ENCODE data around the gene AIFM3.

AIFM3 gene

GRCh38 chr22:21009638-21010425 is 42.8 kb downstream of the AIFM3 start:
- peak in 2 of 4 experiments; percentile 18 to 38 for DNase-seq

- DNase-seq, result no peak
Measured at GRCh38 chr22:21010426-21011113, 43.5 kb downstream of the AIFM3 start.

GRCh38 chr22:21012446-21013407 is 45.7 kb downstream of the AIFM3 start:
- DNase-seq, result no peak

GRCh38 chr22:21013657-21014201 is 46.7 kb downstream of the AIFM3 start:
- DNase-seq, result no peak

- DNase-seq, result peak; percentile 79 to 90 (median 82)
Measured at GRCh38 chr22:21014202-21014725, 47.2 kb downstream of the AIFM3 start.

- peak; percentile 47 to 73 (median 57) for DNase-seq
Measured at GRCh38 chr22:21014726-21015465, 47.8 kb downstream of the AIFM3 start, which contains the start of gene P2RX6. P2RX6 (plus strand) TSS chr22:21015165; CDS start chr22:21015175, 10 bp downstream.

GRCh38 chr22:21015466-21016006 is 48.5 kb downstream of the AIFM3 start:
- DNase-seq, result no peak

GRCh38 chr22:21016644-21017420 is 49.8 kb downstream of the AIFM3 start:
- DNase-seq, result no peak

GRCh38 chr22:21018314-21018713 is 51.3 kb downstream of the AIFM3 start:
- no peak for DNase-seq

GRCh38 chr22:21020802-21021429 is 53.9 kb downstream of the AIFM3 start:
- DNase-seq, result peak in 2 of 4 experiments; percentile 22 to 27

GRCh38 chr22:21022507-21022906 is 55.5 kb downstream of the AIFM3 start:
- no peak for DNase-seq

- DNase-seq, result no peak
Measured at GRCh38 chr22:21022955-21023614, 56.0 kb downstream of the AIFM3 start.

GRCh38 chr22:21025266-21025665 is 58.2 kb downstream of the AIFM3 start:
- DNase-seq, result no peak

GRCh38 chr22:21025763-21026755 is 59.0 kb downstream of the AIFM3 start:
- DNase-seq, result no peak

GRCh38 chr22:21026783-21027692 is 60.0 kb downstream of the AIFM3 start:
- no peak for DNase-seq
